VCaP (cell line): Measurements from ENCODE around the gene RPS25.
"Not testable (repeated sequence)": the region's sequence is repeated elsewhere in the genome, so short reads cannot be mapped to it uniquely, and the experiment has no call there.

Experiments
- H3K27ac ChIP-seq: fragments of 450-650 bp; 2 replicates; pipeline ENCODE4 v1.5.1; 2017
- TF ChIP-seq, protein P1 (sequence below): fragments of 450-650 bp; conservative IDR thresholded peaks from 2 replicates; pipeline ENCODE4 v1.5.1; 2017; ENCODE audit warnings: mild to moderate bottlenecking, moderate library complexity

Gene RPS25

DNA sequence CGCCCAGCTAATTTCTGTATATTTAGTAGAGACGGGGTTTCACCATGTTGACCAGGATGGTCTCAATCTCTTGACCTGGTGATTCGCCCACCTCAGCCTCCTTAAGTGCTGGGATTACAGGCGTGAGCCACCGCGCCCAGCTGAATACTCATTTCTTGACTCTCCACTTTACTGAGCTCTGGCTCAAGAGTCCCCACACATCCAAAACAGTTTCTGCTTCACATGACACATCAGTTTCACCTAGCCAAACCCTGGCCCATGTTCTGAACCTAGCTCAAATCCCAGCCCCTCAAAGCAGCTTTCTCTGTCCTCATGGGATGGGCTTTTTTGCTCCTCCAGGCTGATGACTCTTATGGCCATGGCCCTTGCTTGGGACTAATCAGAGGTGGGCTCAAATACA lies 29.1 kb upstream of the RPS25 start:
- TF ChIP-seq, protein P1, sequence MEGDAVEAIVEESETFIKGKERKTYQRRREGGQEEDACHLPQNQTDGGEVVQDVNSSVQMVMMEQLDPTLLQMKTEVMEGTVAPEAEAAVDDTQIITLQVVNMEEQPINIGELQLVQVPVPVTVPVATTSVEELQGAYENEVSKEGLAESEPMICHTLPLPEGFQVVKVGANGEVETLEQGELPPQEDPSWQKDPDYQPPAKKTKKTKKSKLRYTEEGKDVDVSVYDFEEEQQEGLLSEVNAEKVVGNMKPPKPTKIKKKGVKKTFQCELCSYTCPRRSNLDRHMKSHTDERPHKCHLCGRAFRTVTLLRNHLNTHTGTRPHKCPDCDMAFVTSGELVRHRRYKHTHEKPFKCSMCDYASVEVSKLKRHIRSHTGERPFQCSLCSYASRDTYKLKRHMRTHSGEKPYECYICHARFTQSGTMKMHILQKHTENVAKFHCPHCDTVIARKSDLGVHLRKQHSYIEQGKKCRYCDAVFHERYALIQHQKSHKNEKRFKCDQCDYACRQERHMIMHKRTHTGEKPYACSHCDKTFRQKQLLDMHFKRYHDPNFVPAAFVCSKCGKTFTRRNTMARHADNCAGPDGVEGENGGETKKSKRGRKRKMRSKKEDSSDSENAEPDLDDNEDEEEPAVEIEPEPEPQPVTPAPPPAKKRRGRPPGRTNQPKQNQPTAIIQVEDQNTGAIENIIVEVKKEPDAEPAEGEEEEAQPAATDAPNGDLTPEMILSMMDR = no peak
- no peak overlapping the region for H3K27ac ChIP-seq

DNA sequence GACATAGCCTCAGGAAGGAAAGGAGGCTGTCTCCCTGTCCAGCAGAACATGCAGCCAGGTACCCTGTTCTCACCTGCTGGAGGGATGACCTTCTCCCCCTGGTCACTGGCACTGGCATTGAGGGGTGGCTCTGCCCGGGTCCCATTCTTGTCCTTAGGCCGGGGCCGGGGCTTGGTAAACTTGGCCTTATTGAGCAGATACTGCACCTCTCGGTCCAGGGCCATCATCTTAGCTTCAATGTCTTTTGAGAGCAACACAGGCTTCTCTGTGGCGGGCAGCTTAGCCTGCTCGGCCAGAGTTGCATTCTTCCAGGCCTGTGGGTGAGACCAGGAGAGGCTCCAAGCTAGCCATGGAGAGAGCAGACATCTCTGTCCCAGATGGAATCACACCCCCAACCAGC lies 28.3 kb upstream of the RPS25 start:
- TF ChIP-seq, protein P1 = no peak
- no peak overlapping the region for H3K27ac ChIP-seq

DNA sequence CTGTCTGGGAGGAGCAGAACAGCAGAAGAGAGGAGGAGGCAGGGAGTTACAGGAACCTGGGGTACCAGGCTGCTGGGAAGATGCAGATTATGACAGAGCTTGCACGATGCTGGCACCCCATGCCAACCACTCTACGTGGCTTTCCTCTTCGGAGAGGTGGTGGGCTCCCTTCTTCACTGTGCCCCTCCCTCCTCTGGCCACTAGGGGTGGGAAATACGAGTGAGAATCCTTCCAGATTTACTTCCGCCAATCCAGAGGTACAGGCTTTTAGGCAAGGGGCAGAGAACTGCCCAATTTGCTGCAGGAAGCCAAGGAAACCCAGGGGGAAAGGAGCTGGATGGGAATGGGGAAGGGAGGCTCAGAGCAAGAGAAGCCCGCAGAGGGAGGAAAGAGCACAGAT lies 26.6 kb upstream of the RPS25 start:
- no peak overlapping the region for H3K27ac ChIP-seq
- TF ChIP-seq, protein P1 = no peak; the same call in 1 of the 2 replicates

DNA sequence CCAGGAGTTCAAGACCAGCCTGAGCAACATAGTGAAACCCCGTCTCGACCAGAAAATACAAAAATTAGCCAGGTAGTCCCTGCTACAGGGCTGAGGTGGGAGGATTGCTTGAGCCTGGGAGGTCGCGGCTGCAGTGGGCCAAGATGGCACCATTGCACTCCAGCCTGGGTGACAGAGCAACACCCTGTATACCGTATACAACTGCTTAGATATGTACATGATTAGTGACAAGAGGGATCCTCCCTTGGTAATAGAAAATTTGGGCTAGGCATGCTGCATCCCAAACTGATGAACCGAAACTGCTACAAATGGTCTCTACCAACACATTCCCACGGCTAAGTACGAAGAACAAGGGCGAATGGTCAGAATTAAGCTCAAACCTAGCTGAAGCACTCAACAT lies 24.8 kb upstream of the RPS25 start:
- TF ChIP-seq, protein P1 = no peak
- H3K27ac ChIP-seq = no peak overlapping the region

DNA sequence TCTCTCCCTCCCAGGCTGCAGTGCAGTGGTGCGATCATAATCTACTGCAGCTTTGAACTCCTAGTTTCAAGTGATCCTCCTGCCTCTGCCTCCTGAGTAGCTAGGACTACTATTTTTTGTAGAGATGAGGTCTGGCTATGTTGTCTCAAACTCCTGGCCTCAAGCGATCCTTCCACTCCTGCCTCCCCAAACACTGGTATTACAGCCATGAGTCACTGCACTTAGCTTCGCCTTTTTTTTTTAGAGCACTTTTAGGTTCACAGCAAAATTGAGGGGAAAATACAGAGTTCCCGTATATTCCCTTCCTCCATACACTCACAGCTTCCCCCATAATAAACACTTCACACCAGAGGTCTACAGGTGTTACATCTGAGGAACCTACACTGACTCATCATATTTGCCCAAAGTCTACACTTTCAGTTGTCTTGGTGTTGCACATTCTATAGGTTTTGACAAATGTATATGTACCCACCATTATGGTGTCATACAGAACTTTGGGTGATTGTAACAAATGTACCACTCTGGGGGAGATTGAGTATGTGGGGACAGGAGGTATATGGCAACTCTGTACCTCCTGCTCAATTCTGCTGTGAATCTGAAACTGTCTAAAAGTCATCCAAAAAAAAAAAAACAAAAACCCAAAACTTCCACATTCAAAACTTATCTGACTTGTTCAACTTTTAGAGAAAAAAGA lies 23.8 kb upstream of the RPS25 start:
- TF ChIP-seq, protein P1 = no peak
- H3K27ac ChIP-seq = no peak overlapping the region

DNA sequence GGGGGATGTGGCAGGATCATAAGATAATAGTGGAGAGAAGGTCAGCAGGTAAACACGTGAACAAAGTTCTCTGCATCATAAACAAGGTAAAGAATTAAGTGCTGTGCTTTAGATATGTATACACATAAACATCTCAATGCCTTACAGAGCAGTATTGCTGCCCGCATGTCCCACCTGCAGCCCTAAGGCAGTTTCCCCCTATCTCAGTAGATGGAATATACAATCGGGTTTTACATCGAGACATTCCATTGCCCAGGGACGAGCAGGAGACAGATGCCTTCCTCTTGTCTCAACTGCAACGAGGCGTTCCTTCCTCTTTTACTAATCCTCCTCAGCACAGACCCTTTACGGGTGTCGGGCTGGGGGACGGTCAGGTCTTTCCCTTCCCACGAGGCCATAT lies 21.3 kb upstream of the RPS25 start:
- H3K27ac ChIP-seq = not testable (repeated sequence)

DNA sequence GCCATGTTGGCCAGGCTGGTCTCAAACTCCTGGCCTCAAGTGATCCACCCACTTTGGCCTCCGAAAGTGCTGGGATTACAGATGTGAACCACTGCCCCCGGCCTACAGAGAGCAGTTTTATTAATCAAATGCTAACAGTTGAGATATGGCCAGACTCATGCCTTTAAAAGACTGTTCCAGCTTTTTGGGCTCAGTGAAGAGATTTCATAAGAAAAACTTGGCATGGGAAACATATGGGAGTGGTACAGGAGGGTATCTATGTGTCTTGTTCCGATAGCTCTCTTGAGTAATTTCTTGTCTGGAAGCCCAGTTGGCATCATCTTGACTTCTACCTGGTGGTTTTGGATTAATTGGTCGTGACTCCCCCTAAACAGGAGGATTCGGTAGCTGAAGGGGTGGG lies 20.7 kb upstream of the RPS25 start:
- TF ChIP-seq, protein P1 = no peak
- no peak overlapping the region for H3K27ac ChIP-seq

DNA sequence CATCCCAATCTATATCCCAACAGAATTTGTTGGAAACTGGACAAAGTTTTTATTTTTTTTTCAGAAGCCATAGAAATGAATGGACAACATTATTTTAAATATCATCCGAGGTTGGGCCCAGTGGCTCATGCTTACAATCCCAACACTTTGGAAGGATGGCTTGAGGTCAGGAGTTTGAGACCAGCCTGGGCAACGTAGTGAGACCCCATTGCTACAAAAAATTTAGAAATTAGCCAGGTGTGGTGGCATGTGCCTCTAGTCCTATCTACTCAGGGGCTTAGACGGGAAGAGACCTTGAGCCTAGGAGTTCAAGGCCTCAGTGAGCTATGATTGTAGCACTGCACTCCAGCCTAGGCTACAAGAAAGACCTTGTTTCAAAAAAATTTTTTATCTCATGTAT lies 16.7 kb upstream of the RPS25 start:
- no peak overlapping the region for H3K27ac ChIP-seq
- TF ChIP-seq, protein P1 = no peak

DNA sequence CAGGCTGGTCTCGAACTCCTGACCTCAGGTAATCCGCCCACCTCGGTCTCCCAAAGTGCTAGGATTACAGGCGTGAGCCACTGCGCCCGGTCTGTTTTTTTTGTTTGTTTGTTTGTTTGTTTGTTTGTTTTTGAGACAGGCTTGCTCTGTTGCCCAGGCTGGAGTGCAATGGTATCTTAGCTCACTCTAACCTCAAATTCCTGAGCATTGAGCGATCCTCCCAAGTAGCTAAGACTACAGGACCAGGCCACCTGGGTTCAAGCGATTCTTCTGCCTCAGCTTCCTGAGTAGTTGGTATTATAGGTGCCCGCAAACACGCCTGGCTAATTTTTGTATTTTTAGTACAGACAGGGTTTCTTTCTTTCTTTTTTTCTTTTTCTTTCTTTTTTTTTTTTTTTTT lies 15.3 kb upstream of the RPS25 start:
- H3K27ac ChIP-seq = not testable (repeated sequence)
